Measurements from ENCODE around the gene CHEK2. TPM values are rescaled to one million over a fixed set of nuclear protein-coding genes. Genes with fewer than 3 reads are reported as not detected.

Gene CHEK2
- polyA plus RNA-seq, 1 donor from 2014 or later: 3.1 TPM

- no peak overlapping the region for H3K27ac ChIP-seq (ENCODE audit: low read length)
- H3F3A ChIP-seq (ENCODE audit: insufficient read depth, low read length, poor library complexity, severe bottlenecking): no peaks in the 10 kb centered on the region
- no peak overlapping the region for H2AFZ ChIP-seq (ENCODE audit: low read depth, low read length)
- H3K79me2 ChIP-seq (replicated peaks; ENCODE audit: insufficient read depth, low read length): no peaks in the 10 kb centered on the region
- no peak overlapping the region for H3K4me3 ChIP-seq (ENCODE audit: low read length)
- no peaks in the 10 kb centered on the region for H3K36me3 ChIP-seq (ENCODE audit: insufficient read depth, low read length)
- no peaks in the 10 kb centered on the region for H3K9me2 ChIP-seq (ENCODE audit: insufficient read depth, low read length)
- no peak overlapping the region for H3K4me2 ChIP-seq (ENCODE audit: low read length)
- H3K9ac ChIP-seq (ENCODE audit: low read length): no peak overlapping the region
- TF ChIP-seq EP300 (conservative IDR thresholded peaks at IDR 0.05; ENCODE audit: poor library complexity, severe bottlenecking) (no peak), TAF1 (IDR thresholded peaks at IDR 0.05; ENCODE audit: low read depth) (no peak), REST (IDR thresholded peaks at IDR 0.05; ENCODE audit: borderline replicate concordance) (no peak), SMC3 (conservative IDR thresholded peaks at IDR 0.05; ENCODE audit: poor library complexity) (no peak), RAD21 (conservative IDR thresholded peaks at IDR 0.05) (no peak), POLR2AphosphoS5 (IDR thresholded peaks at IDR 0.05) (no peak), MXI1 (conservative IDR thresholded peaks at IDR 0.05; ENCODE audit: poor library complexity, severe bottlenecking) (no peak), EZH2 (IDR thresholded peaks at IDR 0.05; ENCODE audit: borderline replicate concordance, insufficient read depth, low read length, poor library complexity, severe bottlenecking) (no peak)
- TF ChIP-seq, protein P1, sequence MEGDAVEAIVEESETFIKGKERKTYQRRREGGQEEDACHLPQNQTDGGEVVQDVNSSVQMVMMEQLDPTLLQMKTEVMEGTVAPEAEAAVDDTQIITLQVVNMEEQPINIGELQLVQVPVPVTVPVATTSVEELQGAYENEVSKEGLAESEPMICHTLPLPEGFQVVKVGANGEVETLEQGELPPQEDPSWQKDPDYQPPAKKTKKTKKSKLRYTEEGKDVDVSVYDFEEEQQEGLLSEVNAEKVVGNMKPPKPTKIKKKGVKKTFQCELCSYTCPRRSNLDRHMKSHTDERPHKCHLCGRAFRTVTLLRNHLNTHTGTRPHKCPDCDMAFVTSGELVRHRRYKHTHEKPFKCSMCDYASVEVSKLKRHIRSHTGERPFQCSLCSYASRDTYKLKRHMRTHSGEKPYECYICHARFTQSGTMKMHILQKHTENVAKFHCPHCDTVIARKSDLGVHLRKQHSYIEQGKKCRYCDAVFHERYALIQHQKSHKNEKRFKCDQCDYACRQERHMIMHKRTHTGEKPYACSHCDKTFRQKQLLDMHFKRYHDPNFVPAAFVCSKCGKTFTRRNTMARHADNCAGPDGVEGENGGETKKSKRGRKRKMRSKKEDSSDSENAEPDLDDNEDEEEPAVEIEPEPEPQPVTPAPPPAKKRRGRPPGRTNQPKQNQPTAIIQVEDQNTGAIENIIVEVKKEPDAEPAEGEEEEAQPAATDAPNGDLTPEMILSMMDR (IDR thresholded peaks at IDR 0.05; ENCODE audit: poor library complexity, severe bottlenecking): no peak
- no peaks in the 10 kb centered on the region for H4K20me1 ChIP-seq (ENCODE audit: insufficient read depth)
- H3K27me3 ChIP-seq (ENCODE audit: insufficient read depth, low read depth, low read length): no peaks in the 10 kb centered on the region
- no peaks in the 10 kb centered on the region for H3K9me3 ChIP-seq (ENCODE audit: low read length)
Observed at GRCh38 chr22:28750471-28750881, 8.9 kb upstream of the CHEK2 start.

- H3K27me3 ChIP-seq (ENCODE audit: insufficient read depth, low read depth, low read length): no peaks in the 10 kb centered on the region
- H3K4me3 ChIP-seq (ENCODE audit: low read length): no peak overlapping the region
- no peaks in the 10 kb centered on the region for H3K79me2 ChIP-seq (replicated peaks; ENCODE audit: insufficient read depth, low read length)
- H3K9me2 ChIP-seq (ENCODE audit: insufficient read depth, low read length): no peaks in the 10 kb centered on the region
- no peaks in the 10 kb centered on the region for H3K9me3 ChIP-seq (ENCODE audit: low read length)
- no peak overlapping the region for H2AFZ ChIP-seq (ENCODE audit: low read depth, low read length)
- no peaks in the 10 kb centered on the region for H4K20me1 ChIP-seq (ENCODE audit: insufficient read depth)
- no peak overlapping the region for H3K9ac ChIP-seq (ENCODE audit: low read length)
- no peak overlapping the region for H3K4me2 ChIP-seq (ENCODE audit: low read length)
- H3K36me3 ChIP-seq (ENCODE audit: insufficient read depth, low read length): no peaks in the 10 kb centered on the region
- H3K27ac ChIP-seq (ENCODE audit: low read length): no peak overlapping the region
- TF ChIP-seq, protein P1 (IDR thresholded peaks at IDR 0.05; ENCODE audit: poor library complexity, severe bottlenecking): no peak
- TF ChIP-seq EZH2 (IDR thresholded peaks at IDR 0.05; ENCODE audit: borderline replicate concordance, insufficient read depth, low read length, poor library complexity, severe bottlenecking): no peak
- TF ChIP-seq SMC3 (conservative IDR thresholded peaks at IDR 0.05; ENCODE audit: poor library complexity): no peak
- TF ChIP-seq POLR2AphosphoS5 (IDR thresholded peaks at IDR 0.05): no peak
- no peak for TF ChIP-seq REST (IDR thresholded peaks at IDR 0.05; ENCODE audit: borderline replicate concordance)
- TF ChIP-seq RAD21 (conservative IDR thresholded peaks at IDR 0.05): no peak
- TF ChIP-seq EP300 (conservative IDR thresholded peaks at IDR 0.05; ENCODE audit: poor library complexity, severe bottlenecking): no peak
- TF ChIP-seq TAF1 (IDR thresholded peaks at IDR 0.05; ENCODE audit: low read depth): no peak
- no peak for TF ChIP-seq MXI1 (conservative IDR thresholded peaks at IDR 0.05; ENCODE audit: poor library complexity, severe bottlenecking)
- H3F3A ChIP-seq (ENCODE audit: insufficient read depth, low read length, poor library complexity, severe bottlenecking): no peaks in the 10 kb centered on the region
Observed at GRCh38 chr22:28743852-28744251, 2.2 kb upstream of the CHEK2 start.

All from neural cell (in vitro differentiated cells).